ENCODE measurements around the gene PFN3. TPM values are rescaled to one million over a fixed set of nuclear protein-coding genes. Genes with fewer than 3 reads are reported as not detected.
A peak's percentile ranks its signal among the peaks of the same experiment; 100 is the strongest.

The PFN3 gene
- total and polyA plus RNA-seq, 2 experiments from 2014 or later: 1.9 to 2.0 TPM

DNA sequence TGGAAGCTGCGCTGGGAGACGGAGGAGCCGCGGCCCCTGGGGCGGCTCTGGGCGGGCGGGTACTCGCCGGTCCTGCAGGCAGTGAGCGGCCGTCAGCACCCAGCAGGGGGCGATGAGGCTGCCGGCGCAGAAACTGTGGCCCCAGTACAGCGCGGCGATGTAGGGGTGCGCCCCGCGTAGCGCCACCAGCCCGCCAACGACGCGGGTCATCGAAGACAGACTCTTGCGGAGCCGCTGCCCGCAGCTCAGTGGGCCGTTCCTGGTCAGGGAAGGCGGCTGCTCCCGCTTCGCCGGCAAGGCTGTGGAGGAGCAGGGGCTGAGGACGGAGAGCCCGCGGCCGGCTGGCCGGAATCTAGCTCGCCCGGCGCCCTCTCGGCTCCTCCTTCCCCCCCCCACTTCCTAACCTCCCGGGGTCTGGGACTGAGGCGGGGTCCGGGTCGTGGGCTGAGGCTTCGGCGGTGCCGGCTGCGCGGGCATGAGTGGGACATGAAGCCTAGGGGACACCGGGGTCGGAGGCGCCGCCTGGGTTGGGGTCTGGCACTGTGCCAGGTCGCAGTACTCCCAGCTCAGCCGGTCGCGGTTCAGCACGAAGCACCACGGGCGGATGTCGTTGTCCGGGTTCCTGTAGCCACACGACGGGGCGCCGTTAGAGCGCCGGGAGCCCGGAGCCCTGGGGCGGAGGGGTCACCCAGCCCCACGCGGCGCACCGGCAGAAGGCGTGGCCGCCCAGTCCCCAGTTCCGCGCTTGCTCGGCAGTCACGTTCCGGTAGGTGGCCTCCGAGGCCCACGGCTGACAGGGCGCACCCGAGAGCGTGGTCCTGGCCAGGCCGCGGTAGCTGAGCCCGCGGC is 3.6 kb upstream of the PFN3 start:
- H3K4me3 Mint-ChIP-seq: peak overlapping the region; percentile 78

DNA sequence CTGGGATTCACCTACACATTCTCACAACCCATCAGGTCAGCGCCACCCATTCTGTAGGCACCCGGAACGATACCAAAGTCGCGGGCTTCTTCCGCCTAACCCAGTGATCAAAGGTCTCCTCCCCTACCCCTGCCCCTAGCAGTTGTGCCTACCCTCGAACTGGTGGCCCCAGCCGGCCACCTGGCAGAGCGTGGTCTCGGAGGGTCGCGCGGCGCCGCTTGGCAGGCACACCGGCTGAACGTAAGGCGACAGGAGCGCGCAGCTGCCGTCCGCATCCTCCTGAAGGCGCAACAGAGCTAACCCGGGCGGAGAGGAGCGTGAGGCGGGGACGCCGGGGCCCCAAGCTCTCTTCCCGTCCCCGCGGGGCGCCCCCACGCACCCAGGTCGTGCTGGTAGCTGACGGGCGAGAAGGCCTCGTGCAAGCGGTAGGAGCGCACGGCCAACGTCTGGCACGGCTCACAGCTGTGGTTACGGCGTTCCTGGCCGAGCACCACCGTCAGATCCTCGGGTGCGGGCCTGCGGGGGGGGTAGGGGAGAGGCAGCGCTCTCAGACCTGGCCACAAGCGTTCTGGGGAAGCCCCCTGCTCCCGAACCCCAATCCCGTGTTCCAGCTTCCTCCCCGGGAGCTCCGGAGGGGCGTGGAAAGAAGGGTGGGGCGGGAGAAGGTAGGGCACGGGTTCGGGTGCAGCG is 2.8 kb upstream of the PFN3 start:
- no peak overlapping the region for H3K27ac Mint-ChIP-seq
- no peaks in the 10 kb centered on the region for H3K36me3 ChIP-seq (ENCODE audit: insufficient read depth)
- no peaks in the 10 kb centered on the region for H3K9me3 Mint-ChIP-seq
- H3K4me3 Mint-ChIP-seq: peak overlapping the region; percentile 78
- H3K27me3 Mint-ChIP-seq (ENCODE audit: insufficient read depth, low read depth, poor library complexity): peaks cover 64% of the 10 kb centered on the region
- H3K4me3 ChIP-seq: peak overlapping the region; percentile 71
- TF ChIP-seq ZNF114 (CRISPR knock-in tag; IDR thresholded peaks at IDR 0.05): no peak
- peak; percentile 41 for TF ChIP-seq EZH2 (IDR thresholded peaks at IDR 0.05; ENCODE audit: low read depth, unreplicated experiment)
- TF ChIP-seq POLR2AphosphoS5 (IDR thresholded peaks at IDR 0.05; ENCODE audit: low read depth): 0 out of 2 replicates have a peak, but pooled peaks have one; percentile 24
- no peaks in the 10 kb centered on the region for H3K79me2 ChIP-seq (replicated peaks; ENCODE audit: insufficient read depth)
- no peaks in the 10 kb centered on the region for H3K36me3 Mint-ChIP-seq (ENCODE audit: low read depth)
- DNase-seq (ENCODE audit: low spot score) (peak; percentile 65), ATAC-seq (peak; percentile 19)
- H2AFZ ChIP-seq: peak overlapping the region; percentile 99
- H4K20me1 ChIP-seq (replicated peaks; ENCODE audit: insufficient read depth): no peaks in the 10 kb centered on the region
- peaks cover 23% of the 10 kb centered on the region for H3F3A ChIP-seq (replicated peaks; ENCODE audit: low read depth)
- no peak overlapping the region for H3K27ac ChIP-seq (ENCODE audit: low read depth)
- H3K27me3 ChIP-seq (ENCODE audit: insufficient read depth): peaks cover 84% of the 10 kb centered on the region
- H3K9me2 ChIP-seq (ENCODE audit: insufficient read depth): peaks cover 3% of the 10 kb centered on the region; the same call in 1 of the 2 replicates
- H3K4me1 Mint-ChIP-seq: peaks cover 18% of the 10 kb centered on the region; the same call in 2 of the 3 replicates
- peak overlapping the region; percentile 90 for H3K4me2 ChIP-seq
- H3K4me1 ChIP-seq (ENCODE audit: insufficient read depth): peaks cover 6% of the 10 kb centered on the region; the same call in 1 of the 2 replicates

More for the DNA sequence above, 3.6 kb upstream of the PFN3 start:
- Mint-ChIP-seq H3K27ac (no peak overlapping the region), H3K36me3 (ENCODE audit: low read depth) (no peaks in the 10 kb centered on the region), H3K9me3 (no peaks in the 10 kb centered on the region), H3K4me1 (peaks cover 12% of the 10 kb centered on the region; the same call in 2 of the 3 replicates), H3K27me3 (ENCODE audit: insufficient read depth, low read depth, poor library complexity) (peaks cover 64% of the 10 kb centered on the region)
- Histone ChIP-seq H3K36me3 (ENCODE audit: insufficient read depth) (no peaks in the 10 kb centered on the region), H3K9me2 (ENCODE audit: insufficient read depth) (peaks cover 3% of the 10 kb centered on the region; the same call in 1 of the 2 replicates), H2AFZ (peak overlapping the region; percentile 99), H3K4me3 (peak overlapping the region; percentile 71), H4K20me1 (replicated peaks; ENCODE audit: insufficient read depth) (no peaks in the 10 kb centered on the region), H3K27me3 (ENCODE audit: insufficient read depth) (peaks cover 84% of the 10 kb centered on the region), H3K4me1 (ENCODE audit: insufficient read depth) (peaks cover 6% of the 10 kb centered on the region; the same call in 1 of the 2 replicates), H3K4me2 (peak overlapping the region; percentile 90), H3F3A (replicated peaks; ENCODE audit: low read depth) (peaks cover 23% of the 10 kb centered on the region), H3K79me2 (replicated peaks; ENCODE audit: insufficient read depth) (no peaks in the 10 kb centered on the region), H3K27ac (ENCODE audit: low read depth) (no peak overlapping the region)
- TF ChIP-seq EZH2 (IDR thresholded peaks at IDR 0.05; ENCODE audit: low read depth, unreplicated experiment) (peak; percentile 24), POLR2AphosphoS5 (IDR thresholded peaks at IDR 0.05; ENCODE audit: low read depth) (no peak), NANOG (IDR thresholded peaks at IDR 0.05; ENCODE audit: borderline replicate concordance) (no peak)
- TF ChIP-seq, protein P1, sequence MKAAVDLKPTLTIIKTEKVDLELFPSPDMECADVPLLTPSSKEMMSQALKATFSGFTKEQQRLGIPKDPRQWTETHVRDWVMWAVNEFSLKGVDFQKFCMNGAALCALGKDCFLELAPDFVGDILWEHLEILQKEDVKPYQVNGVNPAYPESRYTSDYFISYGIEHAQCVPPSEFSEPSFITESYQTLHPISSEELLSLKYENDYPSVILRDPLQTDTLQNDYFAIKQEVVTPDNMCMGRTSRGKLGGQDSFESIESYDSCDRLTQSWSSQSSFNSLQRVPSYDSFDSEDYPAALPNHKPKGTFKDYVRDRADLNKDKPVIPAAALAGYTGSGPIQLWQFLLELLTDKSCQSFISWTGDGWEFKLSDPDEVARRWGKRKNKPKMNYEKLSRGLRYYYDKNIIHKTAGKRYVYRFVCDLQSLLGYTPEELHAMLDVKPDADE (IDR thresholded peaks at IDR 0.05): no peak
- TF ChIP-seq, protein P2, sequence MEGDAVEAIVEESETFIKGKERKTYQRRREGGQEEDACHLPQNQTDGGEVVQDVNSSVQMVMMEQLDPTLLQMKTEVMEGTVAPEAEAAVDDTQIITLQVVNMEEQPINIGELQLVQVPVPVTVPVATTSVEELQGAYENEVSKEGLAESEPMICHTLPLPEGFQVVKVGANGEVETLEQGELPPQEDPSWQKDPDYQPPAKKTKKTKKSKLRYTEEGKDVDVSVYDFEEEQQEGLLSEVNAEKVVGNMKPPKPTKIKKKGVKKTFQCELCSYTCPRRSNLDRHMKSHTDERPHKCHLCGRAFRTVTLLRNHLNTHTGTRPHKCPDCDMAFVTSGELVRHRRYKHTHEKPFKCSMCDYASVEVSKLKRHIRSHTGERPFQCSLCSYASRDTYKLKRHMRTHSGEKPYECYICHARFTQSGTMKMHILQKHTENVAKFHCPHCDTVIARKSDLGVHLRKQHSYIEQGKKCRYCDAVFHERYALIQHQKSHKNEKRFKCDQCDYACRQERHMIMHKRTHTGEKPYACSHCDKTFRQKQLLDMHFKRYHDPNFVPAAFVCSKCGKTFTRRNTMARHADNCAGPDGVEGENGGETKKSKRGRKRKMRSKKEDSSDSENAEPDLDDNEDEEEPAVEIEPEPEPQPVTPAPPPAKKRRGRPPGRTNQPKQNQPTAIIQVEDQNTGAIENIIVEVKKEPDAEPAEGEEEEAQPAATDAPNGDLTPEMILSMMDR (conservative IDR thresholded peaks at IDR 0.05; ENCODE audit: low read depth in 2 of 2): peak; percentile 31 to 73; a peak in 3 of 4 replicates
- DNase-seq (ENCODE audit: low spot score) (peak; percentile 80), ATAC-seq (peak; percentile 54)

Data from GM23338 (cell line).